ENCODE results near the gene PRDM16. TPM values are rescaled to one million over a fixed set of nuclear protein-coding genes. Genes with fewer than 3 reads are reported as not detected.
A peak's percentile ranks its signal among the peaks of the same experiment; 100 is the strongest.

Gene PRDM16
- total and polyA plus RNA-seq, 8 donors = 9.6 to 18.0 (median 14.7) TPM

DNA sequence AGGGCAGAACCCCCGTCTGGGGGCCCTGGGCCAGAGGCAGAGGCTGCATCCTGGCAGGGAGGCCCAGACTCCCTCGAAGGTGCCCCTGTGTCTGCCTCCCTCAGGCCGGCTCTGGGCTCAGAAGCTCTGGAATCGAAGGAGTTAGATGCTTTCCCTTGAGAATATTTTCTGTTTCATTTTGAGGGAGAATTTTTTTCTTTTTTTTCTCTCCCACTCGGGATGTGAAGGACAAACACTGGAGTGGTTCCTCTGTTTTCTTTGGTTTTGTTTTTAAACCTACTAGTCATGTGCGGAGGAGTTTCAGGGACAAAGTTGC is 44.7 kb downstream of the PRDM16 start:
- Histone ChIP-seq H3K9me3 (no peaks in the 10 kb centered on the region), H3K27me3 (peaks cover 0 to 51% of the 10 kb centered on the region in 2 donors), H3K27ac (no peak overlapping the region), H3K36me3 (no peaks in the 10 kb centered on the region), H3K4me3 (no peak overlapping the region), H3K4me1 (no peaks in the 10 kb centered on the region)
- peak; percentile 39 for ATAC-seq
- intact Hi-C loops (cut with DNase I) = no loop called here
- no peak for DNase-seq
- TF ChIP-seq, protein P1, sequence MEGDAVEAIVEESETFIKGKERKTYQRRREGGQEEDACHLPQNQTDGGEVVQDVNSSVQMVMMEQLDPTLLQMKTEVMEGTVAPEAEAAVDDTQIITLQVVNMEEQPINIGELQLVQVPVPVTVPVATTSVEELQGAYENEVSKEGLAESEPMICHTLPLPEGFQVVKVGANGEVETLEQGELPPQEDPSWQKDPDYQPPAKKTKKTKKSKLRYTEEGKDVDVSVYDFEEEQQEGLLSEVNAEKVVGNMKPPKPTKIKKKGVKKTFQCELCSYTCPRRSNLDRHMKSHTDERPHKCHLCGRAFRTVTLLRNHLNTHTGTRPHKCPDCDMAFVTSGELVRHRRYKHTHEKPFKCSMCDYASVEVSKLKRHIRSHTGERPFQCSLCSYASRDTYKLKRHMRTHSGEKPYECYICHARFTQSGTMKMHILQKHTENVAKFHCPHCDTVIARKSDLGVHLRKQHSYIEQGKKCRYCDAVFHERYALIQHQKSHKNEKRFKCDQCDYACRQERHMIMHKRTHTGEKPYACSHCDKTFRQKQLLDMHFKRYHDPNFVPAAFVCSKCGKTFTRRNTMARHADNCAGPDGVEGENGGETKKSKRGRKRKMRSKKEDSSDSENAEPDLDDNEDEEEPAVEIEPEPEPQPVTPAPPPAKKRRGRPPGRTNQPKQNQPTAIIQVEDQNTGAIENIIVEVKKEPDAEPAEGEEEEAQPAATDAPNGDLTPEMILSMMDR (IDR thresholded peaks at IDR 0.05) = no peak

DNA sequence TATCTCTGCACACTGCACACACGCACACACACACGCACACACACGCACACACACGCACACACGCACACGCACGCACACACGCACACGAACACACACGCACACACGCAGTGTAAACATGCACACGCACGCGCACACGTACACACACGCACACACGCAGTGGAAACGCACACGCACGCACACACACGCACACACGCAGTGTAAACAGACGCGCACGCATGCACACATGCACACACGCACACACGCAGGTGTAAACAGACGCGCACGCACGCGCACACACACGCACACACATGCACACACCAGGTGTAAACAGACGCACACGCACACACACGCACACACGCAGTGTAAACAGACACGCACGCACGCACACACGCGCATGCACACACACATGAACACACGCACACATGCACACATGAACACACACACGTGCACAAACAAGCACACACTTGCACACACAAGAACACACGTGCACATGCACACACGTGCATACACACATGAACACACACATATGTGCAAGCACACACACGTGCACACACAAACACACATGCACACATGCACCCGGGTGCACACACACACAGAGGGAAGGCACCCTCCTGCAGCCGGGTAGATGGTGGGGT is 45.2 kb downstream of the PRDM16 start:
- intact Hi-C loops (cut with DNase I) = no loop called here
- Histone ChIP-seq H3K36me3 (no peaks in the 10 kb centered on the region), H3K27me3 (peaks cover 0 to 50% of the 10 kb centered on the region in 2 donors), H3K27ac (no peak overlapping the region), H3K4me1 (no peaks in the 10 kb centered on the region), H3K4me3 (no peak overlapping the region), H3K9me3 (no peaks in the 10 kb centered on the region)
- no peak for ATAC-seq
- no peak for DNase-seq
- TF ChIP-seq, protein P1 (IDR thresholded peaks at IDR 0.05) = no peak

DNA sequence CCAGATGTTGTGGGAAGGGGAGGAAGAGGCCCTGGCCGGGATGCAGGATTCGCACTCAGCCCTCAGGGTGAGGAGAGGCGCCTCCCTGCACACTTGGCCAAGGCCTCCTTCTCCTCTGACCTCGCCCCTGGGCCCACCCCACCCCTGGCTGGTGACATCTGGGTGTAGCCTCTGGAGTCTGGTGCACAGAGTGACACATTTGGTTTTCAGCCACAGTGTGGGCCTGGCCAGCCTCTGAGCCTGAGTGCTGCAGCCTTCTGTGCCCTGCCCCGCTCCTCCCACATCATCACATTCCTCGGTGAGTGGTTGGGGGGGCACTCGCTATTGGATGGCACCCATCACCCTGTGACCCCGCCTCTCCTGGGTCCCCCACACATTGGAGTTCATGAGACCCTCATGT is 45.8 kb downstream of the PRDM16 start:
- no peaks in the 10 kb centered on the region for H3K36me3 ChIP-seq
- H3K9me3 ChIP-seq = no peaks in the 10 kb centered on the region
- DNase-seq (no peak), ATAC-seq (peak; percentile 17)
- peaks cover 0 to 53% of the 10 kb centered on the region in 2 donors for H3K27me3 ChIP-seq
- intact Hi-C loops (cut with DNase I) = no loop called here
- no peak overlapping the region for H3K4me3 ChIP-seq
- H3K27ac ChIP-seq = no peak overlapping the region
- no peaks in the 10 kb centered on the region for H3K4me1 ChIP-seq
- TF ChIP-seq, protein P1 (IDR thresholded peaks at IDR 0.05) = no peak

DNA sequence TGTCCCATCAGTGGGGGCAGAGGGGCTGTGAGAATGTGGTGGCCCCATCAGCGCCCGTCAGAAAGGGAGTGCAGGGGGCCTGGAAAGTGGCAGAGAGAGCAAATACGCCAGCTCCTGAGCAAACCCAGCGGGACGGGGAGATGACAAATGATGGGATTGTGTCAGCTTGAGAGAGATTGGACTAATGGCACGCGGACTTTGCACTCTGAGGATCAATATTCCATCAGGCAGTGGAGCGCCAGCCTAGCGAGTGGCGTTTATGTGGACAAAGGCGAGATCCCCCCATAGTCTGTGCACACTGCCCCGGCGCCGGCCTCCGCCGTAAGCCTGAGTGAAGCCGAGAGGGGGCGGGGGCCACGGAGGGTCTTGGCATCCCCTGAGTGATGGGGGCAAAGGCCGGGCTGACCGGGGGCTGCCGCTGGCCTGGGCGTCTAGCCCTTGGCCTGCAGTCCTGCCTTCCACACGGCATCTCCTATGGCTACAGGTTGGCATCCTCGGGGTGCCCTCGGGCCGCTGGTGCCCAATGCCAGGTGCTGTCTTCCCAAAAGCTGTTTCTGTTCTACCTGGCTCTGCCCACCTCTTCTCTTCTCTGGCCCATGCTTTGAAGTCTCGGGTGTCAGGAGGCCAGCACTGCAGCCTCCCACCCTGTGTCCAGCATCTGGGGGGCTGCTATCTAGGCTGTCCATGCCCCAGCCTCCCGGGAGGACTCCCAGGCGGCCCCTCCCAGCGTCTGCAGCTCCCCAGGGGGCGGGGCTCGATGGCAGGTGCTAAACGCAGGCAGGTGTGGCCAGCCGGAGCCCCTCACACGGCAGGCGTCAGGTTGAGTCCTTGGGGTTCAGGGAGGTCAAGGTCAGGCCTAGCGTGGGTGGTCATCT is 46.5 kb downstream of the PRDM16 start:
- intact Hi-C loops (cut with DNase I) = no loop called here
- ATAC-seq (no peak), DNase-seq (no peak)
- Histone ChIP-seq H3K9me3 (no peaks in the 10 kb centered on the region), H3K4me3 (no peak overlapping the region), H3K27me3 (peaks cover 0 to 60% of the 10 kb centered on the region in 2 donors), H3K27ac (no peak overlapping the region), H3K4me1 (no peaks in the 10 kb centered on the region), H3K36me3 (no peaks in the 10 kb centered on the region)
- TF ChIP-seq, protein P1 (IDR thresholded peaks at IDR 0.05) = no peak

DNA sequence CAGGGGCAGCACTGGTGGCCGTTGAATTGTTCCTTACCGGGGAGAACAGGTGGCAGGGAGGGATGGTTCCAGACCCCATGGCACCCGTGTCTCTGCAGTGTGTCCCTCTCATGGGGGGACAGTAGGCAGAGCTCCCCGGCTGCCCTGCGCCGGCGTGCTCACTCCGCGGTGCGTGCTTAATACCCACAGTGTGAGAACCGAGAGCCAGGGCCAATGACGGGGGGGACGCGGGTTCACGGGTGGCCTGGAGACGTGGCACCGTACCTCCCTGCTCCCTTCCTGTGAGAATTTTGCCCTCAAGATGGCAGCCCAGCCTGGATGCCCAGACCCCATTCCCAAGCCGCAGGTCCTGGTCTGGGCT is 47.1 kb downstream of the PRDM16 start:
- DNase-seq = no peak
- Histone ChIP-seq H3K36me3 (no peaks in the 10 kb centered on the region), H3K27ac (no peak overlapping the region), H3K9me3 (no peaks in the 10 kb centered on the region), H3K4me3 (no peak overlapping the region), H3K27me3 (peaks cover 0 to 57% of the 10 kb centered on the region in 2 donors), H3K4me1 (no peaks in the 10 kb centered on the region)
- TF ChIP-seq, protein P1 (IDR thresholded peaks at IDR 0.05) = no peak
- no peak for ATAC-seq
- intact Hi-C loops (cut with DNase I) = no loop called here

All from left lung (tissue), 10 donors.